ENCODE results near the gene LGALSL.

LGALSL gene

DNA sequence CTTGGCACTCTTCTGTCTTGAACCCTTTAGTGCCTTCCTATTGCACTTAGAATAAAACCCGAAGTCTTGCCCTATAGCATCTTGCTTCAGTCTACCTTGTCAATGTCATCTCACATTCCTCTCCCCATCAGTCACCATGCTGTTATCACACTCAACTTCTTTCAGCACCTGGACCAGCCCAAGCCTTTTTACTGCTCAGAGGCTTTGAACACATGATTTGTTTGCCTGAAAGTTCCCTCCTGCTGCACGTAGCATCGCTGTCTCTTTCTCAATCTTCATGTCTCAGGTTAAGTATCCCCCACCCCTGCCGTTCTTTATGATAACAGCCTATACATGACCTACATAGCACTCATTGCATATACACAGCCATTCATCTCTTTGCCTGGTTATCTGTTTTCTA, 41.3 kb upstream of the LGALSL start:
- no peak for DNase-seq (ENCODE audit: low read depth)
- H3K4me3 ChIP-seq (ENCODE audit: control insufficient read depth, low read depth, low read length), result no peak overlapping the region
- TF ChIP-seq, protein P1, sequence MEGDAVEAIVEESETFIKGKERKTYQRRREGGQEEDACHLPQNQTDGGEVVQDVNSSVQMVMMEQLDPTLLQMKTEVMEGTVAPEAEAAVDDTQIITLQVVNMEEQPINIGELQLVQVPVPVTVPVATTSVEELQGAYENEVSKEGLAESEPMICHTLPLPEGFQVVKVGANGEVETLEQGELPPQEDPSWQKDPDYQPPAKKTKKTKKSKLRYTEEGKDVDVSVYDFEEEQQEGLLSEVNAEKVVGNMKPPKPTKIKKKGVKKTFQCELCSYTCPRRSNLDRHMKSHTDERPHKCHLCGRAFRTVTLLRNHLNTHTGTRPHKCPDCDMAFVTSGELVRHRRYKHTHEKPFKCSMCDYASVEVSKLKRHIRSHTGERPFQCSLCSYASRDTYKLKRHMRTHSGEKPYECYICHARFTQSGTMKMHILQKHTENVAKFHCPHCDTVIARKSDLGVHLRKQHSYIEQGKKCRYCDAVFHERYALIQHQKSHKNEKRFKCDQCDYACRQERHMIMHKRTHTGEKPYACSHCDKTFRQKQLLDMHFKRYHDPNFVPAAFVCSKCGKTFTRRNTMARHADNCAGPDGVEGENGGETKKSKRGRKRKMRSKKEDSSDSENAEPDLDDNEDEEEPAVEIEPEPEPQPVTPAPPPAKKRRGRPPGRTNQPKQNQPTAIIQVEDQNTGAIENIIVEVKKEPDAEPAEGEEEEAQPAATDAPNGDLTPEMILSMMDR (IDR thresholded peaks at IDR 0.05; ENCODE audit: control insufficient read depth, insufficient read depth, low read depth, low read length, missing control alignments), result no peak

DNA sequence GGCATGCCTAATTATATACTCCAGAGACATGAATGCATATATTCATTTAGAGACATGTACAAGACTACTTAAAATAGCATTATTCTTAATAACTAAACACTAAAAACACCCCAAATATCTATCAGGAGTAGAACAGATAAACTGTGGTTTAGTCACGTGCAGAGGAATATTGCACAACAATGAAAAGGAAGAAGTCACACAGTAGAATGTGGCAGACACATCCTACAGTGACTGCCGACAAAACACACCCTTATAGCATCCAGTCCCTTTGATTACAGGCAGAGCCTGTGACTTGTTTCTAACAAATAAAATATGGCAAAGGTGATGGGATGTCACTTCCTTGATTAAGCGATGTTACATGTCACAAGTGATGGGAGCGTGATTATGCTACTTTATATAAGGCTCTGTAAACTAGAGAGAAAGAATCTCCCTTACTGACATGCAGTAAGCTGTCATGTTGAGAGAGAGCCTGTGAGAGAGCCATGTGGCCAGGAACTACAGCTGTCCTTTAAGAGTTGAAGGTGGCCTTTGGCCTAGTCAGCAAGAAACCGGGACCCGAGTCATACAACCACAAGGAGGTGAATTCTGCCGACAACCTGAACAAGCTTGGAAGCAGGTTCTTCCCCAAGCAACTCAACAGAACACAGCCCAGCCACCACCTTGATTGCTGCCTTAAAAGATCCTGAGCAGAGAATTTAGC, 39.1 kb upstream of the LGALSL start:
- no peak overlapping the region for H3K4me3 ChIP-seq (ENCODE audit: control insufficient read depth, low read depth, low read length)
- DNase-seq (ENCODE audit: low read depth), result no peak
- TF ChIP-seq, protein P1 (IDR thresholded peaks at IDR 0.05; ENCODE audit: control insufficient read depth, insufficient read depth, low read depth, low read length, missing control alignments), result no peak

DNA sequence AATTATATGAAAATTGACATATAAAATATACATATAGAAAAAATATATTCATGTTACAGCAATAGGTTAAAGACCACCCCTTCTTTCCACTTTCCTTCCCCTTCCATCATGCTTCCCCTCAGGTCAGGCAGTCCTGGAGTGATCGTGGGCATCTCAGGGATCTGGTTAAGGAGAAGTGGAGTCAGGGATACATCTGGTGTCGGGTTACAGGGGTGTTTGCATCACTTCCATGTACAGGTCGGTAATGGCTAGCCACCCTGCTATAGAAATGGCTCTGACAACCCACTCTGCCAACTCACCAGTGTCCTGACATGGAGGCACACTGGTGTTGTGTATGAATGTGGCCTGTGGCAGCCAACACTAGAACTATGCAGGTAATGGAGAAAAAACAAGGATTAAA, 36.3 kb upstream of the LGALSL start:
- TF ChIP-seq, protein P1 (IDR thresholded peaks at IDR 0.05; ENCODE audit: control insufficient read depth, insufficient read depth, low read depth, low read length, missing control alignments), result no peak

DNA sequence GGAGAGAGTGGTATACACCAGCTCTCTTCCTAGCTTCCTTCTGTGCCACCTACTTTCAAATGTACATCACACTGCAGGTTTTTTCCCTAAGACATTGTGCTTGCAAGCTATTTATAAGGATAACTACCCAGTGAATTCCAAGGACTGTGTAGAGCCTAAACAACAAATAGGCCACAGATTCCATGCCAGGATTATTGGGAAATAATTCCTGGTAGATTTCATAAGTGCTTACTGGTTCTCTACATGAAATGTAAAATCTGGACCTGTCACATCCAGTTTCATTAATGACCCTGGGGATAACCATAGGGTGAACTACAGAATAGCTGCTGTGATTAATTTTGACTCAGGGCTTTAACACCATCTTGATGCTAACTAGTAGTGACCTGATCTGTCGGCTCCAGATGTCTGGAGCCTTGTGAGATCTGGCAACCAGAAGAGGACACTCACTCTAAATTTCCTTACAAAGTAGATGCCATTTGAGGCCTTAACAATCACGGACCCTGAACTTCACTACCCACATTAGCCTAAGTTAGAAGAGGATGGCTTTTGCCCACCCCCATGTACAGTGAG, 34.3 kb upstream of the LGALSL start:
- TF ChIP-seq, protein P1 (IDR thresholded peaks at IDR 0.05; ENCODE audit: control insufficient read depth, insufficient read depth, low read depth, low read length, missing control alignments), result no peak
- H3K4me3 ChIP-seq (ENCODE audit: control insufficient read depth, low read depth, low read length), result no peak overlapping the region
- no peak for DNase-seq (ENCODE audit: low read depth)

More for the DNA sequence above, 36.3 kb upstream of the LGALSL start:
- no peak overlapping the region for H3K4me3 ChIP-seq (ENCODE audit: control insufficient read depth, low read depth, low read length)
- DNase-seq (ENCODE audit: low read depth), result no peak

DNA sequence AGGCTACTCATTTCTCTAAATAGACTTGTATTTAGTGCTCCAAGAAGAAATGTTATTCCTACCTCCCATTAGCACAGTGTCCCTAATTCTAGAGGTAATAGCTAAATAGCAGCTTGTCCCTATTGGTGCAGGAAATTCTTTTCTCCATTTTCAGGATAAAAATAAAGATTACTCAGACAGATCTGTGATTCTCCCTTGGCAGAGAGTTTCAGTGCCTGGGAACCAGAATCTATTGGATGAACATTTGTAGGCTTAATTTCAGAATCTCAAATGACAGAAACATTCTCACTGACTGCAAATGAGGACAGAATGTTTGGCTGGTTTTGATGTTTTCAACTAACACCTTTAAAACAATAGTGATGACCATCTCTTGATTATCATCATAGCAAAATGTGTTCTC, 33.3 kb upstream of the LGALSL start:
- DNase-seq (ENCODE audit: low read depth), result no peak
- TF ChIP-seq, protein P1 (IDR thresholded peaks at IDR 0.05; ENCODE audit: control insufficient read depth, insufficient read depth, low read depth, low read length, missing control alignments), result no peak
- no peak overlapping the region for H3K4me3 ChIP-seq (ENCODE audit: control insufficient read depth, low read depth, low read length)

DNA sequence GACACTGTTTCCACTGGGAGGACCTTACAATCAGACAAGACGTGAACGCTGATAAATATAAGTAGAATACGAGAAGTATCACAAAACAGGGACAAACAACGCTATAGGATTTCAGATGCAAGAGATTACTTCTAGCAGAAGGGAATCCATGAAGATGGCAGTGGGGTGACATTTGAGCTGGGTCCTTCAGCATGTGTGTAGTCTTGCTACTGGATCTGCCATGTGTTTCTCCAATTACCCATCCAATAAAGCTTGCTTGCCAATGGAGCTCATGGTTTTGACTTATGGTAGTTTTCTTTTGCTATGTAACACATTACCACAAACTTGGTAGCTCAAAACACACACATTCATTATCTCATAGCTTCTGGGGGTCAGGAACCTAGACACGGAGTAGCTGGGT, 32.8 kb upstream of the LGALSL start:
- H3K4me3 ChIP-seq (ENCODE audit: control insufficient read depth, low read depth, low read length), result no peak overlapping the region
- TF ChIP-seq, protein P1 (IDR thresholded peaks at IDR 0.05; ENCODE audit: control insufficient read depth, insufficient read depth, low read depth, low read length, missing control alignments), result no peak
- DNase-seq (ENCODE audit: low read depth), result no peak

All from AG09309 (cell line).